ENCODE data around the gene FAXDC2.

GRCh38 chr5:154844809-154845208 lies 5.6 kb downstream of the FAXDC2 start:
- no peak for TF ChIP-seq CTCF (IDR thresholded peaks at IDR 0.05)
- no peak for TF ChIP-seq POLR2A (IDR thresholded peaks at IDR 0.05; ENCODE audit: low read depth)
- TF ChIP-seq EP300 (IDR thresholded peaks at IDR 0.05) = no peak
- TF ChIP-seq POLR2AphosphoS5 (IDR thresholded peaks at IDR 0.05) = no peak
